Left lobe of liver (tissue), 2 donors: ENCODE measurements around the gene SHISA9. TPM values are rescaled to one million over a fixed set of nuclear protein-coding genes. Genes with fewer than 3 reads are reported as not detected.
A peak's percentile ranks its signal among the peaks of the same experiment; 100 is the strongest.
"Not testable (repeated sequence)": the region's sequence is repeated elsewhere in the genome, so short reads cannot be mapped to it uniquely, and the experiment has no call there.

Experiments
- ATAC-seq: fragments of 200-7000 bp; cut with Tn5 transposase; one replicate; pipeline ENCODE4 v1.9.1; 2020; ENCODE audit warnings: mild to moderate bottlenecking, moderate library complexity
- DNase-seq: peaks from one replicate; pipeline ENCODE4 v3.0.0-alpha.2; 2020; ENCODE audit warnings: low spot score
- total RNA-seq: library from RNA; stranded (reverse); gene quantifications from one replicate; pipeline ENCODE4 v1.2.1, GENCODE V29; 2021
- donor health status: DM: no; HTN: no; CAD: no; lungs with moderate emphysema.
- donor health status: DM: no; HTN: yes; CAD: no.

The SHISA9 gene
- total RNA-seq, 1 donor from 2014 or later = 0.05 TPM

- no peak for DNase-seq
- no peak for ATAC-seq
Measured at GRCh38 chr16:12899529-12900143, 1.8 kb upstream of the SHISA9 start.

- ATAC-seq (no peak), DNase-seq (no peak)
Measured at GRCh38 chr16:12900156-12900555, 1.2 kb upstream of the SHISA9 start.

- ATAC-seq = no peak
- no peak for DNase-seq
Measured at GRCh38 chr16:12900599-12901203, 697 bp upstream of the SHISA9 start.

- peak; percentile 23 for ATAC-seq
Measured at GRCh38 chr16:12901204-12901596, 198 bp upstream of the SHISA9 start.

GRCh38 chr16:12902511-12903372, 1.3 kb downstream of the SHISA9 start:
- DNase-seq (no peak), ATAC-seq (no peak)

More at GRCh38 chr16:12901204-12901596, 198 bp upstream of the SHISA9 start:
- DNase-seq = no peak

GRCh38 chr16:12903407-12904328, 2.3 kb downstream of the SHISA9 start:
- DNase-seq (no peak), ATAC-seq (no peak)

GRCh38 chr16:12904329-12904671, 2.9 kb downstream of the SHISA9 start:
- DNase-seq (no peak), ATAC-seq (no peak)

GRCh38 chr16:12906271-12906670, 4.9 kb downstream of the SHISA9 start:
- ATAC-seq (no peak), DNase-seq (no peak)

- ATAC-seq (no peak), DNase-seq (no peak)
Measured at GRCh38 chr16:12906765-12907516, 5.5 kb downstream of the SHISA9 start.

GRCh38 chr16:12907670-12908233, 6.4 kb downstream of the SHISA9 start:
- DNase-seq = no peak
- no peak for ATAC-seq

GRCh38 chr16:12917246-12917645, 15.8 kb downstream of the SHISA9 start:
- ATAC-seq (no peak), DNase-seq (no peak)

- DNase-seq (no peak), ATAC-seq (no peak)
Measured at GRCh38 chr16:12917653-12918052, 16.3 kb downstream of the SHISA9 start.

GRCh38 chr16:12920739-12921138, 19.3 kb downstream of the SHISA9 start:
- DNase-seq (no peak), ATAC-seq (no peak)

GRCh38 chr16:12923640-12924039, 22.2 kb downstream of the SHISA9 start:
- not testable (repeated sequence) for DNase-seq, ATAC-seq

- DNase-seq = no peak
Measured at GRCh38 chr16:12925026-12925800, 23.8 kb downstream of the SHISA9 start.

GRCh38 chr16:12927591-12927990, 26.2 kb downstream of the SHISA9 start:
- ATAC-seq (no peak), DNase-seq (no peak)

More at GRCh38 chr16:12925026-12925800, 23.8 kb downstream of the SHISA9 start:
- ATAC-seq = no peak

GRCh38 chr16:12930881-12931280, 29.5 kb downstream of the SHISA9 start:
- ATAC-seq (no peak), DNase-seq (no peak)

- DNase-seq (no peak), ATAC-seq (no peak)
Measured at GRCh38 chr16:12936391-12936790, 35.0 kb downstream of the SHISA9 start.

GRCh38 chr16:12941896-12942295, 40.5 kb downstream of the SHISA9 start:
- ATAC-seq = no peak
- DNase-seq = no peak
